ENCODE results near the gene TRAF4.
"Not testable (repeated sequence)": the region's sequence is repeated elsewhere in the genome, so short reads cannot be mapped to it uniquely, and the experiment has no call there.

The TRAF4 gene

DNA sequence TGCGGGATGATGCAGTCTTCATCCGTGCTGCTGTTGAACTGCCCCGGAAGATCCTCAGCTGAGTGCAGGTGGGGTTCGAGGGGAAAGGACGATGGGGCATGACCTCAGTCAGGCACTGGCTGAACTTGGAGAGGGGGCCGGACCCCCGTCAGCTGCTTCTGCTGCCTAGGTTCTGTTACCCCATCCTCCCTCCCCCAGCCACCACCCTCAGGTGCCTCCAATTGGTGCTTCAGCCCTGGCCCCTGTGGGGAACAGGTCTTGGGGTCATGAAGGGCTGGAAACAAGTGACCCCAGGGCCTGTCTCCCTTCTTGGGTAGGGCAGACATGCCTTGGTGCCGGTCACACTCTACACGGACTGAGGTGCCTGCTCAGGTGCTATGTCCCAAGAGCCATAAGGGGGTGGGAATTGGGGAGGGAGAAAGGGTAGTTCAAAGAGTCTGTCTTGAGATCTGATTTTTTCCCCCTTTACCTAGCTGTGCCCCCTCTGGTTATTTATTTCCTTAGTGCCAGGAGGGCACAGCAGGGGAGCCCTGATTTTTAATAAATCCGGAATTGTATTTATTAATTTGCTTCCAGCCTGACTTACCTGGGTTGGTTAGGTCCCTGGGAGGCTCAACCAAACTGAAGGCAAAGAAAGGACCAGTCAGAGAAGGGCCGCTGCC lies 5.8 kb downstream of the TRAF4 start:
- DNase-seq = no peak

DNA sequence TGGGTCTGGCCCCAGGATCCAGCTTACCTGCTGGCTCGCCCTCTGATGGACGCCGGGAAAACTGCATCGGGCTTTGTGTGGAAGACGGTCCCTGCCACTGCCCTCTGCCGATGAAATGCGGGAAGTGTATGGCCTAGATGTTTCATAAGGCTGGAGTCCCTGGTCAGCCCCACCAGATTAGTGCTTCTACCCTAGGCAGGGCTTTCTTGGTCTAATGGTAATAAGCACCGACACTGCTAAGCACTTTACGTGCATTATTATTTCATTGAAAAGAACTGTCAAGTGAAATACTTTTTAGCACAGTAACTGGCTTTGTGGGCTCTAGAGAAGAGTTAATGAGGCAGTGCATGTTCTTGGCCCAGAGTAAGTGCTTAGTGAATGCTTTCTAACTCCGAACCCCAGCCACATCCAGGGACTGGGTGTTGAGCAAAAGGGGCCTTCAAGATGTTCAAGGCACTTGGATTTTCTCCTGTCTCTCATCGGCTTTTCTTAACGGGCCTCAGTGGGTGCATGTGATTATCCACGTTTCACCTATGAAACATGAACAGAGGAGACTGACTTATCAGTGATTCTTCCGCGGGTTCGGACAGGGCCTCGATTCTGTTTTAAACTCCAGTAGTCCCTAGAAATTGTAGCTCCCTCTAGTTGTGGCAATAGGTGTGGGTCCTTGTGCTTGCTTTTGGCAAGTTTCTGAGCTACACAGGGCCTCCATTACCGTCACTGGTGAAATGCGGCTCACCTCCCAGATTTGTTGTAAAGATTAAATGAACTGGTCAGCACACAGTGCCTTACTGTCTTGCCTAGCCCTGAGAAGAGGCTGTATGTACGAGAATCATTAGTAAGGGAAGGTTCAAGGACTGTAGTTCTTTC lies 6.6 kb downstream of the TRAF4 start:
- DNase-seq = peak; percentile 78

DNA sequence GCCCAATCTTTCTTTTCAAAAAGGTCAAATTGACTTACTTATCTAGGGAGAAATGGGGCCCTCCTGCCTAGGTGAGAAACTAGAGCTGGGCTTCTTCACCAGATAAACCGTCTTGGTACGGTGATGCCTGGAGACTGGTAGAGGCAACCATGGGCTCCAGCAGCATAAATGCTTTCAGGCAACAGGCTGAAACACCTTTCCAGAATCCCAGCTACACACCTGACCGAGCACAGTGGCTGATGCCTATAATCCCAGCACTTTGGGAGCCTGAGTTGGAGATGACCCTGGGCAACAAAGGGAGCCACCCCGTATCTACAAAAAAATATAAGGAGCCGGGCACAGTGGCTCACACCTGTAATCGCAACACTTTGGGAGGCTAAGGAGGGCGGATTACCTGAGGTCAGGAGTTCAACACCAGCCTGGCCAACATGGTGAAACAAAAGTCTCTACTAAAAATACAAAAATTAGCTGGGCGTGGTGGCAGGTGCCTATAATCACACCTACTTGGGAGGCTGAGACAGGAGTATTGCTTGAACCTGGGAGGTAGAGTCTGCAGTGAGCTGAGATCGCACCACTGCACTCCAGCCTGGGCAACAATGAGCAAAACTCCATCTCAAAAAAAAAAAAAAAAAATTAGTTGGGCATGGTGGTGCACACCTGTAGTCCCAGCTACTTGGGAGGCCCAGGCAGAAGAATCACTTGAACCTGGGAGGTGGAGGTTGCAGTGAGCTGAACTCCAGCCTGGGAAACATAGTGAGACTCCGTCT lies 8.0 kb downstream of the TRAF4 start:
- DNase-seq = no peak

DNA sequence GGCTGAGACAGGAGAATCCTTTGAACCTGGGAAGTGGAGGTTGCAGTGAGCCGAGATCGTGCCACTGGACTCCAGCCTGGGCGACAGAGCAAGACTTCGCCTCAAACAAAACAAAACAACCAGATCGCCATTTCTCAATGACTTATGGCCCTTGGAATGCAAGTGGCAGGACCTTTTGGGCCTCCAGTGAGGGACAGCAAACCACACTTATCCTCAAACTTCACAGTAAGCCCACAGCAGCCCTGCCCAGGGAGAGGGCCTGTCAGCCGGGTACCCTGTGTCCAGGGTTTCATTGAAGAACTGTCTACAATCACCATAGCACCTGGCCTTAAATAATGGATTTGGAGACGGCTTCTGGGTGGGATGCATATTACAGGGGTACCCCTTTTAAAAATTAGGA lies 11.7 kb downstream of the TRAF4 start:
- DNase-seq = no peak

DNA sequence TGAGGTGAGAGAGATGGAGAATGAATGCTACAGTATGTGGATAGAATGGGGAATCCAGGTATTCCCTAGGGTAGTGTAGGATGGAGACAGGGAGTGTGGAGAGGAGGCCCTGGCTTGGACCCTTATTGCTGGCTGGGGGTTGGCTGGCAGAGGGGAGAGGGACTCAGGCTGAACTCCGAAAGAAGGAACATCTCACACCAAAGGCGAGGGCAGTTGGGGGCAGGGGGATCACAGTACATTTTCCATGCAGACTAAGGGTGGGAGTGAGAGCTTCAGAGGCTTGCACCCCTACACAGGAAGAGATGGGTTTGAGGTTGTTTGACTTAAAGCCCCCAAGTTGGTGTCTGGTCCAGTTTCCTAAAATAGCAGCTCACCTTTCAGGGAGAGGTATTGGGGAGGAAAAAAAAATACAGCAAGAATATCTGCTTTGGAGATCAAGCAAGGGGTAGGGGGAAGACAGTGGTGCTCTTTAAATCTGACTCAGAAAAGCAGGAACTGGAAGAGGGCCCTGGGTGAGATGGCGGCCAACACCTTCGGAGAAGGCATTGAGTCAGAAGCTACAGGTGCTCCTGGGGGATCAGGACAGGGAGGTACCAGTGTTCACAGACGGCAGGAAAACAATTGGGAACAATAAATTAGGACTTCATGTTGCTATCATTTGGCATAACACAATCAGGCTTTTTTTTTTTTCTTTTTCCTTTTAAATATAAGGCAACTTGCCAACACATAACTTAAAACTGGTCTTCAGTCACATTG lies 12.4 kb downstream of the TRAF4 start:
- no peak for DNase-seq

DNA sequence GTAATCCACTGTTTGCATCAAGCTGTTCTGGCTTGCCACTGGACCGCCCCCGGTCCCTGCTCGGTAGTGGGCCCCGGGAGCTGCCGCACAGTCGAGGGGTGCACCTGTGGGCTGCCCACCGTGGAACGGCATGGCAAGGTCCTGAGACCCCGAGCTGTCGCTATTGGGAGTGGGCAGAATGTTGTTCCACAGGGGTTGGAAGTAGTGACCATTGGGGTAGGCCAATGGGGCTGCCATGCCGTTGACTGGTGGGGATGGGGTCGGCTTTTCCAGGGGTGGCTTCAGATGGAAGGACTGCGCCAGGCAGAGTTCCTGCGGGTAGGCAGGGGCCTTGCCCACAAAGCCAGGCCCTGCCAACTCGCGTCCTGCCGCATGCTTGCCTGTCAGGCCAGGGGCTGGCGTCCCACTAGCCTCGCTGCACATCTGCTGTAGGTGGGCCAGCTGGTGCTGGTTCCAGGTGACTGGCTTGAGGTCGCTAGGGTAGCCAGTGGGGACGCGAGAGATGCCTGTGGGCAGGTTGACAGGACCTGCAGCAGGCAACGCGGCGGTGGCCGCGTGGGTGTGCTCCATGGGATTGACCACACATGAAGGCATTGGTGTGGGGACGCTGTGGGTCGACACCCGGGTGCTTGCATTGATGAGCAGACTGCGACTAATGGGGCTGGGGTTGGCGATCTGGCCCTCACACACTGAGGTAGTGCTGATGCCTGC lies 14.8 kb downstream of the TRAF4 start:
- DNase-seq = no peak

DNA sequence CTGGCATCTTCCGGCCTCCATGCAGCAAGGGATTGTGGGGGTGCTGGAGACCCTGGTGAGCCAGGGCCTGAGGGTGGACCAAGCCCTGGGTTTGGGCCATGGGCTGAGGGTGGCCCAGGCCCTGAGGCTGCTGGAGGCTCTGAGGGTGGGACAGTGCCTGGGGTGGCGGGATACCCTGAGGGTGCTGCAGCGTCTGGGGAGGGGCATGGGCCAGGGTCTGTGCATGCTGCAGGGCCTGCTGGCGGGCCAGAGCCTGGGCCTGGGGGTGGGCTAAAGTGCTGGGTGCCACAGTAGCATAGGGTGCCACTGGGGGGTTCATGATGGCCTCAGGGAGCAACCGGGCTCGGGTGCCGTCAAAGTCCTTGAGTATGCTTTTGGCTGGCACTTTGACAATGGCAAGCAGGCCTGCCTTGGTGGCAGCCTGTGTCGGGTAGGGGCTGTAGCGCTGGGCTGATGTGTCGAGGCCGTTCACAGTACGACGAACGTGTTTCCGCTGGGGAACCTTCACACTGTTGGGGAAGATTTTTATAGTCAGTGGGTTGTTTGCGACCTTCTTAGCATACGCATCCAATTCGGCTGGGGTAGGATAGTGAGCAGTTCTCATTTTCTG lies 15.6 kb downstream of the TRAF4 start:
- no peak for DNase-seq

DNA sequence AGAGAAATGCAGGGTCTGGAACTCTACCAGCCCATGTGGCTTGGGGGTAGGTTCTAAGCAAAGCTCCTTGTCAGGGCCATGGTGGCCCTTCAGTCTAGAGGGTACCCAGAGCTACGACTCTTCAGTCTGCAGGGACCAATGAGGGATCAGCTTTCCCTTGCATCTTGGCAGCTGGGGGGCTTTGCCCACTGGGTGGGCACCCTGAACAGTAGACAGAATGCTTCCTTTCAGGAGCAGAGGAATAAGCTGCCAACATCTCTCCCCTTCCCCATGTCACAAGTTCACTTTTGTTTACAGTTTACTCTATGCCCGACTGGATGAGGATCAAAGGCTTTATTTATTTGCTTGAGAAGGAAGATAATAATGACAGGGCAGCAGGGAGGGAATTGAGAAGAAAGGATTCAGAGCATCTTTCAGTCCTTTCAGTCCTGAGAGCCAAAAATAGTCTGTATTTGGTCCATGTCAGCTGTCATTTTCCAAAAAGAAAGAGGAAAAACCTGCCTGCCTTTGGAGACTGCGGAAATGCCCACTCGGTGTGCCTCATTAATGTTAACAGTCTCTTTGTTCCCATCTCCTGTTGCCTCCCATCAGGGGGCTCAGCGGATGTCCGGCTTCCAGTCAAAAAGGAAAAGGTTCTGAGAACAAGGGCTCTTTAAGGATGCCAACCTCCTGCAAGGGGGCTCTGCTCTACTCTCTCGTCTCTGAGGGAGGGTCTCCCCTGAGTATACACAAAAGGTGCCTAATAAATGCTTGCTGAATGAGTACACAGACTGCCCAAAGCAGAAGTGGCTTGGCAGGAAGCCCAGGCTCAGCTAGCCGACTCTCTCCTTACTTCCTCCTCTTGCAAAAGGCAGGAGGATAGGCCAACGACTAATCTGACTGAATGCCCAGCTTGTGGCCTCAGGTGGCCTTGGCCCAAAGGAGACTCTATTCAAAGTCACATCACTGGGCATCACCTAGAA lies 17.1 kb downstream of the TRAF4 start:
- peak; percentile 82 for DNase-seq

DNA sequence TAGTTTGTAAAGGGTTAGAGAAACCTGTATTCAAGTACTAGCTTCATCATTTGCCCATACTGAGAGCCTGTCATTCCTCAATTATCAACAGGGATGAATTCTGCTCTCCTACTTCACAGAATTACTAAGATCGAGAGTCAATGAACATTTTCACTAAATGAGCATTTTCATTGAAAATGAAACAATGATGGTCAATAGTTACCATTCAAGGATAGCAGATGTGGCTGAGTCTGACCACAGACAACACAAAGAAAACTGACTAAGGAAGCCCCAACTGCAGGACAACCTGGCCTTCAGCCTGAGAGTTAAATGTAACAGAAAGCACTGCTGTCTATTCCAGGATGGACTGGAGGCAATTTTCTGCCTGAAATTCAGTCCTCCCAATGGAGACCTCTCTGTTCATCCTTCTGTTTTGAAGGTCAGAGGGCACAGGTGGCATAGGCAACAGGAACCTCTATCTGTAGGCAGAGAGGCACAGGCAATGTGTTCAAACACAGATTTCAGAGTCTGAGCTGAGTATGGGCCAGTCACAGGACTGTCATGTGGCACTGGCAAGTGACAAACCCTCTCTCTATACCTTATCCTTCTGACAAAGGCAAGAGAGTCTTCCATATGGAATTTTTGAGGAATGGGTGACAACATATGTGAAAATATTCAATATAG lies 19.5 kb downstream of the TRAF4 start:
- DNase-seq = no peak

DNA sequence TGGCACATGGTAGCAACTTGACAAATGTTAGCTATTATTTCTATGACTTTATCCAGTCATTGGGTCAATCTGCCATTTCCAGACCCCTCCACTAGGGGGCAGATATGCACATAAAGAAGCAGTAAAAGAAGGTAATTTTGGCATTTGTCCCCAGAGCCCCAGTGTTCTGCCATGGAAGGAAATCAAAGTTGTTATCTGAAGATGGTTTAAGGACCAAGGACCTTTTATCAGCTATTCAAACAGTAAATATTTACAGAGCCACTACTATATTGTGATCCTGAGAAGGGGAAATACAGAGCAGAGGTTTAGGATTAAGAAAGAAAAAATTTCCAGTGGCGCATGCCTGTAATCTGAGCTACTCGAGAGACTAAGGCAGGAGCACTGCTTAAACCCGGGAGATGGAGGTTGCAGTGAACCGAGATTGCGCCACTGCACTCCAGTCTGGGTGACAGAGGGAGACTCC lies 20.0 kb downstream of the TRAF4 start:
- peak; percentile 64 for DNase-seq

DNA sequence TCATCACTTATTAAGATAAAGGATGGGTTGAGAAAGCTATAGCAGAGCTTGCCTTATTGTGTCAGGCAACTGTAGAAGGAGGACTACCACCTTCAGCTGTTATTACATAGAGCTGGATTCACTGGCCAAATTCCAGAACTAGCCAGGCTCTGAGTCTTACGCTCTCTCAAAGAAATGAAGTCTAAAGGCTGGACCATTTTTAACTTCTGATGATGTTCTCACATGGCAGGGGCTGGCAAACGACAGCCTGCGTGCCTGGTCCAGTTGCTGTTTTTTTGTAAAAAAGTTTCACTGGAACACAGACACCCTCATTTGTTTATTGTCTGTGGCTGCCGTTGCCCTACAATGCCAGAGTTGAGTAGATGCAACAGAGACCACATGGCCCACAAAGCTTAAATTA lies 21.2 kb downstream of the TRAF4 start:
- no peak for DNase-seq

DNA sequence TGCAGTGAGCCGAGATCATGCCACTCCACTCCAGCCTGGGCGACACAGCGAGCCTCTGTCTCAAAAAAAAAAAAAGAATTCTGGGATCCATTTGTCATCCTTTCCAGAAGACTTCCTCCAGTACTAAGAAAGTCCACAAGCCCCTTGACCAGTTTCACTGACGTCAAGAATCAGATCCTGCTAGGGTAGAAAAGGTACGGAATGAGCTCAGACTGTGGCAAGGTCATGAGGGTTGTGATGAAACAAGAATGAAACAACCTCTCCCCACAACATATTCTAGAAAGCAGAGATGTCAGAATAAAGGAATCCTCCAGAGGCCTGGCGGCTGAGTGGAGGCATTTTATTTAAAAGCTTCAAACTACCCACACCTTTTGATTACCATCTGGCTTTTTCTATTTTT lies 29.9 kb downstream of the TRAF4 start:
- DNase-seq = no peak

DNA sequence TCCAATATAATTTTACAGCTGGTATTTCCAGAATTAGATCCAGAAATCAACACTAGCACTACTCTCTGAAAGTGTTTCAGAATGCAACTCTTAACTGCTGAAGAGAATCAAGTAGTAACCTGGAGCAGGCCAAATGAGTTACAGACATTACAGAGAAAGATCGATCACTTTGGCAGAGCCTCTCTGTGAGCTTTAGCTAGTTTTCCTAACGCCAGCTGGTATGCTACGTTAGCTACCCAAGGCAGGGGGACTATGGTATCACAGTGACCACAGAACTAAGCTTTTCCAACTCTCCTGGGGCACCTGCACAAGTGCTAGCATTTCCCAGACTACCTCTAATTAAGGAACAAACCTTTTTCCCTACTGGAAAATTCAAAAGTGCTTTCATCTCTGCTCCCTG lies 30.4 kb downstream of the TRAF4 start:
- no peak for DNase-seq

DNA sequence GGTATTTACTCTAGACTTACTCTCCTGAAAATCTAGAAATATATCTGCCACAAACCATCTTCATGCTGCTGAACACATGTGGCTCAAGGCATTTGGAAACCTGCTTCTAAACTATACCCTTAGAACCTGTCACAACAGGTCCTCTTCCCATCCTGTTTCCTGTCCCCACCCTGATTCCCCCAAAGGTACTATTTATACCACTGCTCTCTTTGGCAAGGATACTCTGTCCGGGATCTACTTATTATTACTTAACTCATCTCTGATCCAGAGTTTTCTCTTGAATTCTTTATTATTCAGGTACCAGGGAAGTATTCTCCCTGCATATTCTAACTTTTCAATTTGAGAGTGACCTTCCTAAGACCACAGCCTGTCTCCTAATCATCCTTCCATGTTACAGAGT lies 33.4 kb downstream of the TRAF4 start:
- DNase-seq = no peak

DNA sequence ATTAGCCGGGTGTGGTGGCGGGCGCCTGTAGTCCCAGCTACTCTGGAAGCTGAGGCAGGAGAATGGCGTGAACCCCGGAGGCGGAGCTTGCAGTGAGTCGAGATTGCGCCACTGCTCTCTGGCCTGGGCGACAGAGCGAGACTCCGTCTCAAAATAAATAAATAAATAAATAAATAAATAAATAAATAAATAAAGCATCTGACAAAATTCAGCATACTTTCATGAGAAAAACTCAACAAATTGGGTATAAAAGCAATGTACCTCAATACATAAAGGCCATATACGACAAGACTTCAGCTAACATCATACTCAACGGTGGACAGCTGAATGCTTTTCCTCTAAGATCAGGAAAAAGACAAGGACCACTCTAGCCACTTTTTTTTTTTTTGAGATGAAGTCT lies 35.8 kb downstream of the TRAF4 start:
- DNase-seq = not testable (repeated sequence)

DNA sequence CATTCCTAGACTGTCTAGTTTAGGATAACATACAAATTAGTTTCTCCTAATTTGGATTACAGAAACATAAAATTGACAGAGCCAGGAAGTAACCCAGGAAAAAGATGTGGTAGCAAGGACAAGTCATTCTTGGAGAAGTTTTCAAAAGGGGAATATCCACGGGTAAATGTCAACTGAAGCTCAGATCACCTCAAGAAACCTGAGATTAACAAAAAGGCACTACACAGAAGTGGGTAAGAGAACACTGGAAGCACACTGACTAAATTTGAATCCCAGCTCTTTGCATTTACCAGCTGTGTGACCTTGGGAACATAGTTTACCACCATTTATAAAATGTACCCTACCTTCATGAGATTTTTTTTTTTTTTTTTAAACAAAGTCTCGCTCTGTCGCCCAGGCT lies 39.4 kb downstream of the TRAF4 start:
- DNase-seq = no peak

DNA sequence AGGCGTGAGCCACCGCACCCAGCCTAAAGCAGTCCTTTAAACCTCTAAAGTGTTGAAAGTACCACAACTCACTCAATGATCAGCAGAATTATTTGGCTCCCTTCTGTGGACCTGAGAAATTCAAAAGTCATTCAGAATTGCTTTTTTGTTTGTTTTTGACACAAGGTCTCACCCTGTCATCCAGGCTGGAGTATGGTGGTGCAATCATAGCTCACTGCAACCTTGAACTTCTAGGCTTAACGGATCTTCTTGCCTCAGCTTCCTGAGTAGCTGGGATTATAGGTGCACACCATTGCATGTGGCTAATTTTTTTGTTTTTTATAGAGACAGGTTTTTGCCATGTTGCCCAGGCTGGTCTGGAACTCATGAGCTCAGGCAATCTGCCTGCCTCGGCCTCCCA lies 44.3 kb downstream of the TRAF4 start:
- DNase-seq = no peak

DNA sequence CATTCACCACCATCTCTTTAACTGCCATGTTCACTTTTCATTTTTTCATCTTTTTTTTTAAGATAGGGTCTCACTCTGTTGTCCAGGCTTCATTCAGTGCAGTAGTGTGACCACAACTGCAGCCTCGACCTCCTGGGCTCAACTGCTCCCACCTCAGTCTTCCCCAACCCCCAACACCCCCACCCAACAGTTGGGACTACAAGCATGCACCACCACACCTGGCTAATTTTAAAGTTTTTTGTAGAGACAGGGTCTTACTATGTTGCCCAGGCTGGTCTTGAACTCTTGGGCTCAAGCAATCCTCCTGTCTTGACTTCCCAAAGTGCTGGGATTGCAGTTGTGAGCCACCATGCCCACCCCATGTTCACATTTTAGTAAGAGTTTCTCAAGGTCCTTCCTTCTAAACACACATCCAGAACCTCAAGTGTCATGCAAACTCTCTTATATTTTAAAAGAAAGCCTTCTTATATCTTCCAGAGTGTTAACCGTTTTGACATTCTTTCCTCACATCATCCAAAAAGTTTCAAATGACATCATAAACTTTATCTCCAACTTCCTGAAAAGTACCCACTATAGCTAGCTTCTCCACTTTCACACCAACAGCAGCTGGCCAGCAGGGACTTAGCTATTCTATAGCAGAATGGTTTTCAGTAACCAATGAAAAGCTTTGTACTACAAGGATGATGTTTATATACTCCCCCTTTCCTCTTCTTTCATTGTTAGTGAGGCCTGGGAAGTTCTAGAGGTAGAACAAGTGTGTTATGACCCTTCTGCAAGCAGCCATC lies 49.3 kb downstream of the TRAF4 start:
- peak; percentile 90 for DNase-seq

DNA sequence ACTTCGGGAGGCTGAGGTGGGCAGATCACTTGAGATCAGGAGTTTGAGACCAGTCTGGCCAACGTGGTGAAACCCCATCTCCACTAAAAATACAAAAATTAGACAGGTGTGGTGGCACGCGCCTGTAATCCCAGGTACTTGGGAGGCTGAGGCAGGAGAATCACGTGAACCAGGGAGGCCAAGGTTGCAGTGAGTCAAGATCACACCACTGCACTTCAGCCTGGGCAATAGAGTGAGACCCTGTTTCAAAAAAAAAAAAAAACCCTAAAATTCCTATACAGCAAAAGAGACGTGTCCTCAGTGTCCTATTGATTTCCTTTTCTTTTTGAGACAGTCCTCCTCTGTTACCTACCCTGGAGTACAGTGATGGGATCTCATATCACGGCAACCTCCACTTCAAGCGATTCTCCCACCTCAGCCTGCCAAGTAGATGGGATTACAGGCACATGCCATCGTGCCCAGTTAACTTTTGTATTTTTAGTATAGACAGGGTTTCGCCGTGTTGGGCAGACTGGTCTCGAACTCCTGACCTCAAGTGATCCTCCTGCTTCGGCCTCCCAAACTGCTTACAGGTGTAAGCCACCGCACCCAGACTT lies 51.1 kb downstream of the TRAF4 start:
- DNase-seq = not testable (repeated sequence)
